ENCODE data around the gene ARHGEF39. TPM values are rescaled to one million over a fixed set of nuclear protein-coding genes. Genes with fewer than 3 reads are reported as not detected.
A peak's percentile ranks its signal among the peaks of the same experiment; 100 is the strongest.

ARHGEF39 gene
- total RNA-seq, 1 donor from 2014 or later = 1.6 TPM

GRCh38 chr9:35691334-35691650 is 26.3 kb upstream of the ARHGEF39 start:
- no peak for TF ChIP-seq CTCF (IDR thresholded peaks at IDR 0.05)
- Mint-ChIP-seq H3K4me3 (ENCODE audit: unreplicated experiment) (peak overlapping the region; percentile 82), H3K4me1 (ENCODE audit: unreplicated experiment) (peaks cover 41% of the 10 kb centered on the region), H3K27me3 (ENCODE audit: unreplicated experiment) (no peaks in the 10 kb centered on the region), H3K27ac (ENCODE audit: unreplicated experiment) (peak overlapping the region; percentile 93), H3K9me3 (ENCODE audit: unreplicated experiment) (no peaks in the 10 kb centered on the region), H3K36me3 (ENCODE audit: unreplicated experiment) (peaks cover 1% of the 10 kb centered on the region)
- no peak for DNase-seq (ENCODE audit: extremely low spot score, unreplicated experiment)

- Mint-ChIP-seq H3K27me3 (ENCODE audit: unreplicated experiment) (no peaks in the 10 kb centered on the region), H3K27ac (ENCODE audit: unreplicated experiment) (peak overlapping the region; percentile 93), H3K36me3 (ENCODE audit: unreplicated experiment) (peaks cover 4% of the 10 kb centered on the region), H3K4me1 (ENCODE audit: unreplicated experiment) (peaks cover 46% of the 10 kb centered on the region), H3K9me3 (ENCODE audit: unreplicated experiment) (no peaks in the 10 kb centered on the region), H3K4me3 (ENCODE audit: unreplicated experiment) (peak overlapping the region; percentile 82)
- TF ChIP-seq CTCF (IDR thresholded peaks at IDR 0.05) = no peak
- no peak for DNase-seq (ENCODE audit: extremely low spot score, unreplicated experiment)
Measured at GRCh38 chr9:35690614-35691333, 25.8 kb upstream of the ARHGEF39 start.

- no peak for DNase-seq (ENCODE audit: extremely low spot score, unreplicated experiment)
- Mint-ChIP-seq H3K4me1 (ENCODE audit: unreplicated experiment) (peaks cover 52% of the 10 kb centered on the region), H3K27me3 (ENCODE audit: unreplicated experiment) (no peaks in the 10 kb centered on the region), H3K9me3 (ENCODE audit: unreplicated experiment) (no peaks in the 10 kb centered on the region), H3K36me3 (ENCODE audit: unreplicated experiment) (peaks cover 7% of the 10 kb centered on the region), H3K27ac (ENCODE audit: unreplicated experiment) (peak overlapping the region; percentile 84), H3K4me3 (ENCODE audit: unreplicated experiment) (peak overlapping the region; percentile 76)
- no peak for TF ChIP-seq CTCF (IDR thresholded peaks at IDR 0.05)
Measured at GRCh38 chr9:35690294-35690613, 25.3 kb upstream of the ARHGEF39 start.

- no peaks in the 10 kb centered on the region for H3K27me3 Mint-ChIP-seq (ENCODE audit: unreplicated experiment)
- peaks cover 54% of the 10 kb centered on the region for H3K4me1 Mint-ChIP-seq (ENCODE audit: unreplicated experiment)
- H3K4me3 Mint-ChIP-seq (ENCODE audit: unreplicated experiment) = peak within 1 kb of the TSS; percentile 86
- TF ChIP-seq CTCF (IDR thresholded peaks at IDR 0.05) = no peak
- no peaks in the 10 kb centered on the region for H3K9me3 Mint-ChIP-seq (ENCODE audit: unreplicated experiment)
- H3K36me3 Mint-ChIP-seq (ENCODE audit: unreplicated experiment) = peaks cover 8% of the 10 kb centered on the region
- H3K27ac Mint-ChIP-seq (ENCODE audit: unreplicated experiment) = peak within 1 kb of the TSS; percentile 96
- peak; percentile 89 for DNase-seq (ENCODE audit: extremely low spot score, unreplicated experiment)
Measured at GRCh38 chr9:35689542-35690293, 24.7 kb upstream of the ARHGEF39 start, which contains the start of gene TPM2. TSS of gene TPM2 (minus strand) at chr9:35689925. CDS start at chr9:35689817, 108 bp downstream.
